ENCODE results near the gene RNF182. TPM values are rescaled to one million over a fixed set of nuclear protein-coding genes. Genes with fewer than 3 reads are reported as not detected.

Gene RNF182
- total RNA-seq, 1 donor from 2014 or later: 2.3 TPM

- Mint-ChIP-seq H3K9me3 (no peaks in the 10 kb centered on the region), H3K36me3 (ENCODE audit: low read depth) (no peaks in the 10 kb centered on the region), H3K27me3 (ENCODE audit: low read depth) (no peaks in the 10 kb centered on the region), H3K4me1 (peaks cover 12% of the 10 kb centered on the region), H3K4me3 (no peak overlapping the region), H3K27ac (ENCODE audit: unreplicated experiment) (no peak overlapping the region)
- TF ChIP-seq CTCF (conservative IDR thresholded peaks at IDR 0.05): no peak
- DNase-seq (ENCODE audit: low read depth, low spot score): no peak
Observed at GRCh38 chr6:14025160-14025559, 100.4 kb downstream of the RNF182 start.

GRCh38 chr6:14026831-14027539 lies 102.2 kb downstream of the RNF182 start:
- H3K9me3 Mint-ChIP-seq: no peaks in the 10 kb centered on the region
- H3K4me3 Mint-ChIP-seq: no peak overlapping the region
- no peaks in the 10 kb centered on the region for H3K36me3 Mint-ChIP-seq (ENCODE audit: low read depth)
- H3K27me3 Mint-ChIP-seq (ENCODE audit: low read depth): no peaks in the 10 kb centered on the region
- no peak for DNase-seq (ENCODE audit: low read depth, low spot score)
- H3K27ac Mint-ChIP-seq (ENCODE audit: unreplicated experiment): no peak overlapping the region
- H3K4me1 Mint-ChIP-seq: no peaks in the 10 kb centered on the region
- TF ChIP-seq CTCF (conservative IDR thresholded peaks at IDR 0.05): no peak

- no peak for TF ChIP-seq CTCF (conservative IDR thresholded peaks at IDR 0.05)
- no peak overlapping the region for H3K27ac Mint-ChIP-seq (ENCODE audit: unreplicated experiment)
- no peaks in the 10 kb centered on the region for H3K36me3 Mint-ChIP-seq (ENCODE audit: low read depth)
- no peak for DNase-seq (ENCODE audit: low read depth, low spot score)
- H3K27me3 Mint-ChIP-seq (ENCODE audit: low read depth): no peaks in the 10 kb centered on the region
- no peaks in the 10 kb centered on the region for H3K4me1 Mint-ChIP-seq
- no peaks in the 10 kb centered on the region for H3K9me3 Mint-ChIP-seq
- no peak overlapping the region for H3K4me3 Mint-ChIP-seq
Observed at GRCh38 chr6:14028631-14029030, 103.9 kb downstream of the RNF182 start.

- no peak for TF ChIP-seq CTCF (conservative IDR thresholded peaks at IDR 0.05)
Observed at GRCh38 chr6:14029605-14030004, 104.9 kb downstream of the RNF182 start.

More at GRCh38 chr6:14029605-14030004, 104.9 kb downstream of the RNF182 start:
- Mint-ChIP-seq H3K36me3 (ENCODE audit: low read depth) (no peaks in the 10 kb centered on the region), H3K27me3 (ENCODE audit: low read depth) (peaks cover 5% of the 10 kb centered on the region), H3K9me3 (no peaks in the 10 kb centered on the region), H3K4me1 (no peaks in the 10 kb centered on the region), H3K27ac (ENCODE audit: unreplicated experiment) (no peak overlapping the region), H3K4me3 (no peak overlapping the region)
- no peak for DNase-seq (ENCODE audit: low read depth, low spot score)

Other genes with a start within 250 kb of the RNF182 start
- 41.2 and 41.5 TPM in 2 replicates for gene RANBP9, start 213.1 kb upstream of the RNF182 start, total RNA-seq
- 24.9 and 25.2 TPM in 2 replicates for gene MCUR1, start 110.4 kb upstream of the RNF182 start, total RNA-seq
- 7.1 and 7.9 TPM in 2 replicates for gene CD83, start 192.8 kb downstream of the RNF182 start, total RNA-seq

Measured in neural crest cell (in vitro differentiated cells).